GM12874 (cell line): ENCODE results near the gene PLRG1.

Experiments used
- TF ChIP-seq, protein P1 (sequence below): IDR thresholded peaks from 2 replicates; pipeline ENCODE4 v1.5.1; 2011; ENCODE audit warnings: low read depth, mild to moderate bottlenecking, control low read depth, low read length, moderate library complexity; ENCODE audit not compliant: insufficient read depth

The PLRG1 gene

DNA sequence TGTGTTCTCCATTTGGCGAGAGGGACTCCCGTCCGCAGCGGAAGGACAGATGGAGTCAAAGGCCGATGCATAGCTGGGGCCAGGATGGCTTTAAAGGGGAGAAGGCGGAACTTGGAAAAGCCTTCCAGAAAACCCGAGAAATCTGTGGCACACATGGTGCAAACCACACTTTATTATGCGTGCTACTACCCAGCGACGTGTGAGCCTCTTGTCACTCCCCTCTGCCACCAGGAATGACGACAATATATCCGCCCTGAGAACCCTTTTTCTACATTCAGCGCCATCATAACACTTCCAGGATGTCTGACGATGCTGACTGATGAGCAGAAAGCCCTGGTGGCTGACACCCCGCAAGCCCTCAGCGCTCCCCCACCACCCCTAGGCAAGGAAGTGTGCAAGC lies 57.9 kb downstream of the PLRG1 start:
- TF ChIP-seq, protein P1, sequence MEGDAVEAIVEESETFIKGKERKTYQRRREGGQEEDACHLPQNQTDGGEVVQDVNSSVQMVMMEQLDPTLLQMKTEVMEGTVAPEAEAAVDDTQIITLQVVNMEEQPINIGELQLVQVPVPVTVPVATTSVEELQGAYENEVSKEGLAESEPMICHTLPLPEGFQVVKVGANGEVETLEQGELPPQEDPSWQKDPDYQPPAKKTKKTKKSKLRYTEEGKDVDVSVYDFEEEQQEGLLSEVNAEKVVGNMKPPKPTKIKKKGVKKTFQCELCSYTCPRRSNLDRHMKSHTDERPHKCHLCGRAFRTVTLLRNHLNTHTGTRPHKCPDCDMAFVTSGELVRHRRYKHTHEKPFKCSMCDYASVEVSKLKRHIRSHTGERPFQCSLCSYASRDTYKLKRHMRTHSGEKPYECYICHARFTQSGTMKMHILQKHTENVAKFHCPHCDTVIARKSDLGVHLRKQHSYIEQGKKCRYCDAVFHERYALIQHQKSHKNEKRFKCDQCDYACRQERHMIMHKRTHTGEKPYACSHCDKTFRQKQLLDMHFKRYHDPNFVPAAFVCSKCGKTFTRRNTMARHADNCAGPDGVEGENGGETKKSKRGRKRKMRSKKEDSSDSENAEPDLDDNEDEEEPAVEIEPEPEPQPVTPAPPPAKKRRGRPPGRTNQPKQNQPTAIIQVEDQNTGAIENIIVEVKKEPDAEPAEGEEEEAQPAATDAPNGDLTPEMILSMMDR = no peak

DNA sequence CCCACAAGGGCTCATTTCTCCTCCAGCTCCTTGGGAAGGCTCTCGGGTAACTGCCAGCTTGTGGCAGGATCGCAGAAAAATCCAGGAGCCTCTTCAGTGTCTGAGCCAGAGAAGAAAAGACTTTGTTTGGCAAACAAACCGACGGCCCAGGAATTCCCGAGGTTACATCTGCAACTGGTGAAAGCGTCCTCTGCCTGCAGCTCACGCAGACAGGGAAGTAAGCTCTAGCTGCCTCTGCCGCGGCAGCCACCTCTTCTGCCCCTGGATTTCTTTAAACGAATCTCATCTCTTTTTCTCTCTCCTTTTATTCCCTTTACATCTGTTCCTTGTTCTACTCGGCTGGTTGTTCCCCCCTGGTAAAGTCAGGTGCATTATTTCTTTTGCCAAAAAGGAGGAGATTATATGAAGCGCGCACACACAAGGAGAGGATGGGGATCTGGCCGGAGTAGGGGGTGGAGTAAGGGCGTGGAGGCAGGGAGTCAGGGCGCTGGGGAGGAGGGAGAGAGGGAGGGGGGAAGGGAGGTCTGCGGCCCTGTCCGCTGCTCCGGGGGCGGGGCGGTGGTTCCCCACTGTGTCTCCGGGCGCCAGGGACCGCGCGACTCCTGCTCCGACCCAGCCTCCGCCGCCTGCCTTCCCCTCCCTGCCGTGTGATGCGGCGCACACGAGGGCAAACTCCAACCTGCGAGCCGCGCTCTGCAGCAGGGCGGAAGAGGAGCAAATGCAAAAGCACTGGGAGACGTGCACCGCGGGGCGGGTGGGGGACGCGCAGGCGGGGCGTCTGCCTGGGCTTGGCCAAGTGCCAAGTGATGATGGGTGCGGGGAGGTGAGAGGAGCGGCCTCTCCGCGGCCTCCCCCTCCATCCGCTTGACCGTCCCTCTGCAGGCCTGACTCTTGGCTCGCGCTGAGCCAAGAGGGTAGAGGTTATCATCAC lies 58.6 kb downstream of the PLRG1 start, which contains the start of gene DCHS2:
TSS of gene DCHS2 (minus strand) at position 459 of the 931 bp plus-strand sequence. CDS start at position 15, 444 bp downstream.
- TF ChIP-seq, protein P1 = no peak

DNA sequence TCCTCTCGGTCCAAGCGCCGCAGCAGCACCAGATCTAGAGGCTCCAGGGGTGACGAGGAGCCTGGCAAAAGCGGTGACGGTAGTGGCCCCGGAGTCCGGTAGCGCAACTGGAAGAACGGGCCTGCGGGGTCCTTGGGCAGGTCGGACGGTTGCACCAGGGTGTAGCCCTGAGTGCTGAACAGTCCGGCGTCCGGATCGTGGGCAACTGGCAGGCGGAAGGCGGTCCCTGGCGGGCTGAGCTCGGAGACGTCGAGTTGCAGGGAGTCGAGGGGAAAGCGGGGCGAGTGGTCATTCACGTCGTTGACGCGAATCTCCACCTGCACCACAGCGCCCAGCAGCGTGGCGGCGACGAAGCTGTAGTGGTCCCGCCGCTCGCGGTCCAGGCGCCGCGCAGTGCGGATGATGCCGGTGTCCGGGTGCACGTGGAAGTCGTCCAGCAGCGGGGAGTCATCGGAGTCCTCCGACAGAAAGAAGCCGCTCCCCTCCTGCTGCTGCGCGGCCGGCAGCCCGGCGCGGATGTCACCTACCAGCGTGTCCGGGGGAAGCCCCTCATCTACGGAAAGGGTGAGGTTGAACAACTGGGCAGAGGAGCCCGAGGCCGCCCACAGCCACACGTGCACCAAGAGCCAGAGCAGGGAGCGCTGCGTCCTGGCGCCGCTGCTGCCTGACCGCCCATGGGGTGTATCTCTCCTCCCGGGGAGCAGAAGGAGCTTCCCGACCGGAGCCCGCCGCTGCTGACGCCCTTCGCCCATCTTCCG lies 59.4 kb downstream of the PLRG1 start:
- TF ChIP-seq, protein P1 = no peak

DNA sequence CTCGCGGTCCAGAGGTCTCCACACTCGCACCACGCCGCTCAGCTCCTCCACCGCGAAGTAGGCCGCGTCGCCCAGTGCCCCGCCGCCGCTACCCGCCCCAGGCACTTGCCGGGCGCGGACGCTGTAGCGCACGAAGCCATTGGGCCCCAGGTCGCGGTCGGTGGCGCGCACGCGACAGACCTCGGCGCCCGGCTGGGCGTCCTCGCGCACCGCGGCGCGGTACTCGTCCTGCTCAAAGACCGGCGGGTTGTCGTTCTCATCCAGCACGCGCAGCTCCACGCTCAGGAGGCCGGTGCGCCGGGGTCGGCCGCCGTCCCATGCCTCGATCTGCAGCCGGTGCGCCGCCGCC lies 60.0 kb downstream of the PLRG1 start:
- TF ChIP-seq, protein P1 = no peak

DNA sequence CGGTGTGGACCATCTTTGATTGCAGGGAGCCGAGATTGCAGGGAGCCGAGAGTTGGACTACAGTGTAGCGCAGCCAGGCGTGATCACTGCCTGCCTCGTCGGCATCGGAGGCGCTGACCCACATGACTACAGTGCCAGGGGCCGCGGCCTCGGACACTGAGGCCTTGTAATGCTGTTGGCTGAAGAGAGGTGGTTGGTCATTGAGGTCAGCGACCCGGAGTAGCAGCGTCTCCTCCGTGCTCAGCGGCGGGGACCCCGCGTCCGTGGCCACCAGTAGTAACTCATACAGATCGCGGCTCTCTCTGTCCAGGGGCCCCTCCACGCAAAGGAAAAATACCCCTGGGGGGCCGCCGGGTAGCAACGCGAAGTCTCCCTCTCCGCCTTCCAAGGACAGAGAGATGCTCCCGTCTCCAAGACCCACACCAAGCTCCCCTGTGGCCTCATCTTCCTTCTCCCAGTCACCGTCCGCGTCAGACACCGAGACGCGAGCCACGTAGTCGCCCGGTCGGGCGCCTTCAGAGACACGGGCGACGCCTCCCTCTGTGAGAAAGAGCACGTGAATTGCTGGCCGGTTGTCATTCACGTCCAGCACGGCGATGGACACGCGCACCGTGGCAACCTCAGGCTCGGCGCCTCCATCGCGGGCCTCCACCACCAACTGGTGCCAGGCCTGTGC lies 60.5 kb downstream of the PLRG1 start:
- TF ChIP-seq, protein P1 = no peak

DNA sequence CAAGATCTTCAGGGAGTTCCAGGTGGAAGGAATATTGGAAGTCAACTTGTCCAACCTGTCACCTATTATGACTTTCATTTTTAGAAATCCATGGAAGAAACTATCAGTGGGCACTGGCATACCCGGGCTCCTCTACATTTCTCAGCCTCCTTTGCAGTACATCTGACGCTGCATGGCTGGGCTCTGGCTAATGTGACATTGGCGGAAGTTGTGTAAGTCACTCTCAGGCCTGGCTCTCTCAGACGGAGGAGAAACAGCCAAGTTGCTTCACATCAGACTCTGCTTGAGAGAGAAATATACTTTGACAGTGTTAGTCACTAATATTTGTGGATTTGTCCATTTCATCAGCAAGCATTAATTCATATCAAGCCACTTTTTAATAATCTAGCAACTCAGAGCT lies 63.1 kb downstream of the PLRG1 start:
- TF ChIP-seq, protein P1 = no peak

DNA sequence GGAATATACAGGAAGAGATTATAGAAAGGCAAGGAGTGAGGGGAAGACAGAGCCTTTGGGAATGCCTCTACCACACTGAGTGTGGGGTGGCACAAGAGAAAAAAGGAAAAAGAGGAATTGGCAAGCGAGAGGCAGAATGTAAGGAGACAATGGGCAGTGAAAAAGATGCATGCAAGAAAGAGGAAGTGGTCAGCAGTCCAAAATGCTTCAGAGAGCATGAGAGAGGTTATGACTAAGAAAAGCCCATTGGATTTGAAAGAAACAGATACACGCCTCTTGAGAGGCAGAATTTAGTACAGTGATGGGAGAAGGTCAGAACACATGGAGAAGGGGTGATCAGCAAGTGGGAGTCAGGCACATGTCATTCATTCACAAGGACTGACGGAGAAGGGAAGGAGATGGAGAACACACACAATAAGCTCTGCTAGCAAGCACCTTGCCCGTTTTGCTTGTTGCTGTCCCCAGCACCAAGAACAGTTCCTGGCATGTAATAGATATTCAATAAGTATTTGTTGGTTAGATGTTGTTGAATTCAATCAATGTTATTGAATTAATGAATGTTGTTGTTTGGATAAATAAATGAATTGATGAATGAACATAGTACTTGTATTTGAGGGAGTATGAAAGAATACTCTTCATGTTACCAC lies 65.0 kb downstream of the PLRG1 start:
- TF ChIP-seq, protein P1 = no peak
